NOMO-1 treated with dmso at 0.1 percent for 144 hours (cell line): Measurements from ENCODE around the gene TMBIM4.

Source experiments
- DNase-seq: peaks from one replicate; lab custom pipeline; 2025; ENCODE audit not compliant: unreplicated experiment; lab: John Stamatoyannopoulos, UW

The TMBIM4 gene

GRCh38 chr12:66142826-66143225, 27.0 kb downstream of the TMBIM4 start:
- no peak for DNase-seq

DNA sequence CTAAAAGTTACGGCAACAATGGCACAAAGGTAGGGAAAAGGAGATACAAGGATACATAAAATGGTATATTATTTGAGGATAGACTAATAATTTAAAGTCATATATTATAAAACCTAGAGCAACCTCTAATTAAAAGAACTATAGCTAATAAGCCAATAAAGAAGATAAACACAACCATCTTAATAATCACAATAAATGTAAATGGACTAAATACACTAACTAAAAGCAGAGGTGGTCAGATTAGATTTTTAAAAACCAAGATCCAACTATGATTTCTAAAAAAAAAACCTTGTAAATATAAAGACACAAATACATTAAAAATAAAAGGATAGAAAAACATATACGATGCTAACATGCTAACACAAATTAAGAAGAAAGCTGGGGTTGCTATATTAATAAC, 28.5 kb downstream of the TMBIM4 start:
- no peak for DNase-seq

GRCh38 chr12:66140731-66141130, 29.1 kb downstream of the TMBIM4 start:
- no peak for DNase-seq

DNA sequence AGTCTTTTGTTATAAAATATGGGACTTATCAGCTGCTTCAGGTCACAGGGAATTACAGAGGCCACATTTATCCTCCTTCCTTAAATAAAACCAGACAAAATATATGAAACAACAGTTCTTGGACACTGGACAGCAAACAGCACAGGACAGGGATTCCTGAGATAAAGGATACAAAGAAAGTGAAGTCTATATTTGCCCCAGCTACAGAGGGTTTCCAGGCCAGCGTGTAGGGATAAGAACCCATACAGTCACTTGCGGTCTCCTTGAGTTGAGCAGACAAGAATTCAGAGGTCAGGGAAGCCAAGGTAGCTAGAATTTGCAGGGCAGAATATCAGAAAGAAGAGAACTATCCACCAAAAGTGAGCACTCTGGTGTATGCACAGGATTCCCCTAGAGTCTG, 30.5 kb downstream of the TMBIM4 start:
- DNase-seq, result no peak

DNA sequence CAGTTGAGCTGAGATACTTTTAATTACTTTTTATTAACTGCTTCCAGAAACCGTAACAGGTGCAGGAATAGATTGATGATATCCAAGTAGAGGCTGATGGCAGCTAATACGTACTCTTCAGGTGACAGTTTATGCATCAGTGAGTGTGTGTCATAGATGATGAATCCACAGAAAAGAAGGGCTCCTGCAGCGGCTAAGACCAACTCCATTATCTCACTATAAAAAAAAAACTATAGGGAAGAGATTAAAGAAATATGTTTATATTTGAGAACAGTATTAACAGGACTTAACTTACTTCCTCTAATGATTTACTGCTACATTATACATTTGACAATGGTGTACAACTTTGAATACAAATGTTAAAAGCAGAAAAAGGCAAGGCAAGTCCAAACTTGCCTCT, 31.9 kb downstream of the TMBIM4 start:
- no peak for DNase-seq

- DNase-seq, result no peak
Measured at GRCh38 chr12:66132408-66132807, 37.4 kb downstream of the TMBIM4 start.

DNA sequence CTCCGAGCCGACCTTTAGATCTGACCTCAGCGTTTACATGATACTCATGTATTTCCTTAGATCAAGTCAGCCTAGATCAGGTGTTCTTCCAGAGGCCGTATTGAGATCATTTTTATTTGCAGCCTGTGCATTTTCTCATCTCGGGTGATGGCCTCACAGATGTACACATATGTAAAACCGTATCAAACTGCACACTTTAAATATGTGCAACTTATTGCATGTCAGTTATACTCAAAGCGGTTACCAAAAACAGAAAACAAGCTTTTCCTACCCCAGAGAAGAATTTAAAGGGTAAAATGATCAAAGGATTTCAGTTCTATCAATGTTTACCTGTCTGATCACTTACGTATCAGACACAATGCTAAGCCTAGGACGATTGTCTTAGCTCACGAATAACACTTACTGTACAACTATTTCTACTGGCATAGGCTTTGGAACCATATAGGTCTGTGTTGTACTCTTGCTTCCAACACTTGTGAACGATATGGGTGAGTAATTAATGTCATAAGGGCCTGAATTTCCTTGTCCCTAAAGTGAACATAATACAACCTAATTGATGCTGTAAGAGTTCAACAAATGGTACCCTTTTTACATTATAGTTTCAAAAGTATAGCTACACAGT, 38.6 kb downstream of the TMBIM4 start:
- no peak for DNase-seq

DNA sequence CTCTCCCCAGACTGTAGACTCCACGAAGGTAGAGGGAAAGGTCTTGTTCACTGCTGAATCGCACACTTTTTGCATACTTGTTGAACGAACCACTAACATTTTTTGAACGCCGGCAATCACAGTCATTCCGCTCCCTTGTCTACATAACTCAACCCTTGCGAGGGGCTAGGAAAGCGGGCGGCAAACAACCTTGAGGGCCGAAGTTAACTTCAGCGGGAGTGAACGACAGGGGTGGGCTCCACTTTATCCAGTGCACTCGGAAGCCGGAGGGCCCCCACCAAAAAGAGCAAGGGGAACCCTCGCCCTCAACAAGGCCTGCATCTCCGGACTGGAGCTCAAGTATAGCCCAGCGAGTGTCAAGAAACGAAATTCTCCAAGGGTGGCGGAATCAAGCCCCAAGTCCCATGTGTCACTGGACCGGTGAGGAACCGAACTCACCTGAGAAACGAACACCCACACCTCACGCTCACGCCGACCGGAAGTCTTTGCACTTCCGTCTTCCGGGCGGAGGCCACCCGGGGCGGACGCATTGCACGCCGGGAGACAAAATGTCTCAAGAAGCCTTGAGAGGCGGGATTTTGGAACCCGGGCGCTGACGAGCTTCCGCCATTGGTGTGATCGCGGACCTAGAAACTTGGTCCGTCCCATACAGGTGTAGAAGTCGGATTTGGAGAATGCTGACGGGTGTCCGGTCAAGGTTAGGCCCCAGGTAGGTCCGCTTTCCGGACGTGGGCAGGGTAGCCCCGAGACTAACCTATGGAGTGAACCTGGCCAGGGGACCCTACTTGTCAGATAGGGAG, 39.3 kb downstream of the TMBIM4 start, which contains the start of gene LLPH:
Gene LLPH, minus strand, starts transcription at position 484 of the 800 bp plus-strand sequence. CDS start 1,644 bp downstream, outside the sequence.
- DNase-seq, result peak; percentile 78

DNA sequence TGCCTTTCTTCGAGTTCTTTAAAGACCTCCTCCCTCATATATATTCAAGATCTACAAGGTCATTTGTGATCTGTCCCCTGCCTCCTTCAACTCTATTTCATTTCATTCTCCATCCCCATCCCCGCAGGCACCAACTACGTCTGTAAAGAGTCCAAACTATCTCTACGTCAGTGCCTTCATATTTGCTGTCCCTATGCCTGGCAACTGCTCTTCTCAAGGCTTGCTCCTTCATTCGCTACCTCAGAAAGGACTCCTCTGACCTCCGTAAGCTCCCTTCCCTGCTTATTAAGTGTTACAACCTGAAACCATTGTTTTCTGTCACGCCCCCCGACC, 39.9 kb downstream of the TMBIM4 start:
- no peak for DNase-seq

DNA sequence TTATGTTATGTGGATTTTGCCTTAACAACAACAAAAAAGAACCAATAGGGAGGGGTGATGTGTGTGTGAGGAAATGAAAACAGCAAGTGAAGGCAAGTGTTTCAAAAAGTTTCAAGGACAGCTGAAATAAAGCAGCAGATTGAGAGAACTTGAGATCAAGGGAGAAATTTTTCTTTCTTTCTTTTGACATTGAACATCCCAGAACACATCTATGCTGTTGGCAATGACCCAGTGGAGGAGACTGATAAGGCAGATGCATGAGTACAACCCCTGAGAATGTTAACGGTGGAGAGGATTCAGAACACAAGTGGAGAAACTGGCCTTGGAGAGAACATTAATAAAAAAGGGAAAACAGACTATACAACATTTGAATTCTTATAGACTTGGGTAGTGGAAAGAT, 42.1 kb downstream of the TMBIM4 start:
- DNase-seq, result no peak

DNA sequence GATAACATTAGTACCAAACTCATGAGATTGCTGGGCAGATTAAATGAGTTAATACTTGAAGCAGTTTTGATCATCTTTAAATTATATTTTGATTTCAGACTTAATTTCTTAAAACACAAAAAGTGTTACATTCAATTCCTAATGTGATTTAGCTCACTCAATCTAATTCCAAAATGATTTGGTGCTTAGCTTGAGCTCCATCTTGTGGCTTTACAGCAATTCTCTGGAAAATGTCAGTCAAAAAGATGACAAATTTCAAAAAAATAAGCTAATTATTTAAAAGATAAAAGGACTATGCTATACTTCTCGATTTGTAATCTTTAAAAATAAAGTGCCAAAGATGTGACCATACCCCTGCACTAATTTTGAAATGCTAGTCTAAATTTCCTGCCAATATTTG, 49.3 kb downstream of the TMBIM4 start:
- DNase-seq, result no peak

DNA sequence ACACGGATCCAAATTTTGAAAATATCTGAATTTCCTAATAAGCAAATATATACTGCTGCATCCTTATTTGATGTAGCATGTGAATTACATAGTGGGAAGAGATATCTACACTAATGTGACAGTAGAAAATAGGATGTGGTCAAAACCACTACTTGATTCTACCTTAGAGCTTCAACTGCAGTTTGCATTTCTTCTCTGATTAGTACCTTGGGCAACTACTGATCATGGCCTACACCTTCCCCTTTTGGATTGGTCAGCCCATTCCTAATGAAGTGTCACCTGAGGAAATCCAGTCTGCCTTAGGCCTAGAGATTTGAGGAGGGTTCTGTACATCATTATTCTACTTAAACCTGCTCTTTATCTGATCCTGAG, 49.9 kb downstream of the TMBIM4 start:
- peak; percentile 69 for DNase-seq

- DNase-seq, result peak; percentile 69
Measured at GRCh38 chr12:66119229-66119869, 50.4 kb downstream of the TMBIM4 start.

GRCh38 chr12:66118240-66118891, 51.4 kb downstream of the TMBIM4 start:
- no peak for DNase-seq

DNA sequence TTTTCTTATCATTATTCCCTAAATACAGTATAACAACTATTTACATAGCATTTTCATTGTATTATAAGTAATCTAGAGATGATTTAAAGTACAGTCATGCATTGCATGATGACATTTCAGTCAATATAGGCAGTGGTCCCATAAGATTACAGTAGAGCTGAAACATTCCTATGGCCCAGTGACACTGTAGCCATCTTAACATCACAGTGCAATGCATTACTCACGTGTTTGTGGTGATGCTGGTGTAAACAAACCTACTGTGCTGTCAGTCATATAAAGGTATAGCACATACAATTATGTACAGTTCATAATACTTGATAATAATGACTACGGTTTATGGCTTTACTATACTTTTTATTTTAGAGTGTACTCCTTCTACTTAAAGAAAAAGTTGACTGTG, 52.6 kb downstream of the TMBIM4 start:
- no peak for DNase-seq

DNA sequence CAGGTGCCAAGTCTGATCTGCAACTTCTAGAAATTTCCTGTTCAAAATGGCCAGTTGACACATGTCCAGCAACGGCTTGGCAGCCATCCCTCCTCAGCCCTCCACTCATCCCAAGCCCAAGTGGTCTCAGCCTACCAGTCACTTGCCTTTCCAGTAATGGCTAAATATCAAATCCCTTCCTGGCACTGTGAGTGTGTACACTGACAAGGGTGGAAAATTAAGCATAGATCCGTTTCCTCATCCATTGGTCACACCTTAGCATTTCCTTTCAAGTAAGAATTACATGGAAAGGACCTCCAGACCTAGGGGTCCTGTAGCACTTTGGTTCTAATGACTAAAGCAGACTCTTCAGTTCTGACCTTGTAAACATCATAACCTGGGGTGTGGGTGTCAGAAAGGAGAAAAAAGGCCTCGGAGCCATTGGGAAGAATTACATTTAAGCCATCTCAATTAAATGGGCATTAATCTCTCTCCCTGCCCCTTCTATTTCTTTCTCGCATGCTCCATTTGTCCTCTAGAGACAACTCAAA, 54.7 kb downstream of the TMBIM4 start:
- no peak for DNase-seq

- no peak for DNase-seq
Measured at GRCh38 chr12:66113471-66113870, 56.3 kb downstream of the TMBIM4 start.

- no peak for DNase-seq
Measured at GRCh38 chr12:66111605-66112004, 58.2 kb downstream of the TMBIM4 start.

GRCh38 chr12:66109056-66109455, 60.7 kb downstream of the TMBIM4 start:
- DNase-seq, result no peak

GRCh38 chr12:66108386-66108785, 61.4 kb downstream of the TMBIM4 start:
- DNase-seq, result no peak

DNA sequence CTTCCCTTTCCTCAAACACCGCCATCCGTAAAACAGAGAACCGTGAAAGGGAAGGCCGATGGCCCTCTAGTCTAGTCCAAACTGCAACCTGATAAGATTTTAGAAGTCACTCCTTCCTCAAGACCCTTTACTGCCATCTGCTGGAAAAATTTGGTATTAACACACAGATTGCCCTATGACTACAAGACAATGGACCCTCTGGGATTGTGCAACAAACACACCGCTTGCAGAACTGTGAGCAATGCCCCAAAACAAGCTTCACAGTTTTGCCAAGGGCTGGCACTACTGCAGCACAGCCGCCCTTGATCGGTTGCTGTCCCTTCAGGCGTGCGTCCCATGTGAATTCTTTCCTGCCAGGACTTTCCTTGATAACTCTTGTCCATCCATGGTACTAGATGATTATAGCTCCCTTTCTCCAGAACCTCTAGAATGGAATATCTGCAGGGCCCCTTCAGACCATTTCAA, 62.3 kb downstream of the TMBIM4 start:
- peak; percentile 68 for DNase-seq
